Activated CD8-positive, alpha-beta T cell treated with anti-CD3 and anti-CD28 coated beads, Interleukin-2, amount 10 ng/mL, durations not matched to agents 7 days and 5 days (primary cell): ENCODE data around the gene GTF3C1. TPM values are rescaled to one million over a fixed set of nuclear protein-coding genes. Genes with fewer than 3 reads are reported as not detected.

ENCODE experiments used
- ATAC-seq: fragments of 150-1000 bp; cut with Tn5 transposase; one replicate; pipeline ENCODE4 v1.10.0; 2021; ENCODE audit warnings: moderate library complexity
- CTCF ChIA-PET: fragments of 350-600 bp; sonication (Branson Sonifier 250); formaldehyde crosslinking; loops from one replicate; lab custom pipeline; 2021; ENCODE audit warnings: antibody characterized with exemption; lab: Charles Lee
- POLR2A ChIA-PET: fragments of 350-600 bp; sonication (Branson Sonifier 250); formaldehyde crosslinking; loops from one replicate; lab custom pipeline; 2021; ENCODE audit warnings: antibody characterized with exemption; lab: Charles Lee
- DNase-seq: peaks from one replicate; pipeline ENCODE4 v3.0.0-alpha.2; 2020
- H3K27ac Mint-ChIP-seq: one replicate; pipeline ENCODE4 v1.8.0; 2021; ENCODE audit warnings: mild to moderate bottlenecking, mixed read lengths
- H3K27me3 Mint-ChIP-seq: one replicate; pipeline ENCODE4 v1.8.0; 2021; ENCODE audit warnings: low read depth, mixed read lengths
- H3K36me3 Mint-ChIP-seq: one replicate; pipeline ENCODE4 v1.8.0; 2021; ENCODE audit warnings: low read depth, mixed read lengths
- H3K4me1 Mint-ChIP-seq: one replicate; pipeline ENCODE4 v1.8.0; 2021; ENCODE audit warnings: low read depth, mixed read lengths
- H3K4me3 Mint-ChIP-seq: one replicate; pipeline ENCODE4 v1.8.0; 2021; ENCODE audit warnings: mild to moderate bottlenecking, mixed read lengths
- H3K9me3 Mint-ChIP-seq: one replicate; pipeline ENCODE4 v1.8.0; 2022; ENCODE audit warnings: mixed read lengths; ENCODE audit not compliant: insufficient read depth
- total RNA-seq, 2 experiments: library from RNA; stranded (reverse); gene quantifications; one replicate each; pipeline ENCODE4 v1.2.3, GENCODE V29; 2021

Gene GTF3C1
- total RNA-seq, 2 experiments from 2014 or later: 55.8 to 58.5 TPM

DNA sequence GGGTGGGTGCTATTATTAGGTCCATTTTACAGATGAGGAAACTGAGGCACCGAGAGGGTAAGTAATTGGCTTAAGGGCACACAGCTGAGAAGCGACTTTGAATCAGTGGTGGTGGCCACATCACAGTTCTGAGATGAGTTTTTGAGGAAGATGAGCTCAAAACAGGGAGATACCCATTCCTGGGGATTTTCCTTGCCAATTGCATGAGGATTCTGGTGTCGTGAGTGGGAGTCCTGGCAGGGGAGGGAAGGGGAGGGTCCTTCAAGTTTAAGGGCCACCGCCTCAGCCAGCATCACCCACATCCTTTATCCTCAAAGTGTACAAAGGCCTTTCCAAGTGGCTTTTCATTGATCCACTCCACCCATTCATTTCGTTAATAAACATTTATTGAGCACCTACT lies 102.4 kb downstream of the GTF3C1 start:
- Mint-ChIP-seq H3K4me3 (no peak overlapping the region), H3K9me3 (peaks cover 4% of the 10 kb centered on the region), H3K27ac (peak overlapping the region; percentile 96), H3K36me3 (peaks cover 91% of the 10 kb centered on the region), H3K27me3 (no peaks in the 10 kb centered on the region), H3K4me1 (peaks cover 65% of the 10 kb centered on the region)
- no peak for ATAC-seq
- ChIA-PET CTCF (interaction anchor here (0.5 to 2.5 kb wide), 10 partner anchors 9 to 278 kb away, joined by 3 to 11 read pairs (median 5); no protein-coding TSS in a partner anchor), POLR2A (interaction anchor here (0.7 to 2.6 kb wide), 12 partner anchors 14 to 212 kb away, joined by 3 to 17 read pairs (median 4); partner anchors contain the start of gene IL21R)
- DNase-seq: no peak

DNA sequence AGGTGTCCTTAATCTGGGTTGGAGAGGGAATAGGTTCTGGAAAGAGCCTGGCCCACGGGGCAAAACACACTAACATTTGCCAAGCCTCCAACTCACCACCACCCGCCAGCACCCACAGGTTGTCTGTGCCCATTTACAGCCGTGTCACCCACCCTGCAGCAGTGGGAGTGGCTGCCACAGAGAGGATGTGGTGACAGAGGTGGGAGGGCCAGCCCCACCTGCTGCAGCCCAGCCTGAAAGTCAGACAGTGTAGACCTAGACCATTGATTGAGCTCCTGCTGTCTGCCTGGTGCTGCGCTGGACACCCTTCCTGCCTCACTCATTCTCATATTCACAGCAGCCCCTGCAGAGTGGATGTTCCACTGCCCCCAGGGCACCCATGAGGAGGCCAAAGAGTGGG lies 103.0 kb downstream of the GTF3C1 start:
- Mint-ChIP-seq H3K4me3 (peak overlapping the region; percentile 60), H3K27ac (peak overlapping the region; percentile 96), H3K9me3 (peaks cover 4% of the 10 kb centered on the region), H3K4me1 (peaks cover 61% of the 10 kb centered on the region), H3K36me3 (peaks cover 88% of the 10 kb centered on the region), H3K27me3 (no peaks in the 10 kb centered on the region)
- POLR2A ChIA-PET: interaction anchor here (0.6 to 2.6 kb wide), 13 partner anchors 14 to 212 kb away, joined by 3 to 17 read pairs (median 4); partner anchors contain the start of gene IL21R
- CTCF ChIA-PET: interaction anchor here (0.5 to 2.5 kb wide), 10 partner anchors 10 to 277 kb away, joined by 3 to 11 read pairs (median 5); no protein-coding TSS in a partner anchor
- peak; percentile 82 for ATAC-seq
- DNase-seq: peak; percentile 90

DNA sequence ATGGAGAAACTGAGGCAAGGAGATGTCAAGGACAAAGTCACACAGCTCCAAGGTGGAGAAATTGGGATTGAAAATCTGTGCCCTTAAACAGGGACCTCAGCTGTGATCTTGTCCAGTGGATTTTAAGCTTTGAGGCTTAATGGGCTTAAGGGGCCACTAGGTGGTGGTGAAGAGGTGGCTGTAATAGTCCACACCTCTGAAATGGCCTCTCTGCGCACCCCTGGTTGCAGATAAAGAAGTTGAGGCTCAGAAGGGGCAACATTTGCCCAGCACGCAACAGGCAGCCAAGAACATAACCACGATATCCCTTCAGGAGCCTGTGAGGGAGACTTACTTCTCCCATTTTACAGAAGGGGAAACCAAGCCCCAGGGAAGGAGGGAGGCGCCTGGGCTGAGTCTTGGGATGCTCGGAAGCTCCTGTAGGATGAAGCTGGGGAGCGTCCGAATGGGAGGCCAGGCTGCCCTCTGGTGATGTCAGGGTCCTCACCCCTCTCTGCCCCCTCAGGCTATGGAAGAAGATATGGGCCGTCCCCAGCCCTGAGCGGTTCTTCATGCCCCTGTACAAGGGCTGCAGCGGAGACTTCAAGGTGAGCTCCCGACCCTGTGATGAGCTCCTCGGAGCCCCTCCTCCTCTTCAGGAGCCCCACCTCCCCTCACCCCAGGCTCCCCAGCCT lies 104.1 kb downstream of the GTF3C1 start:
- H3K4me1 Mint-ChIP-seq: peaks cover 52% of the 10 kb centered on the region
- H3K4me3 Mint-ChIP-seq: no peak overlapping the region
- peaks cover 4% of the 10 kb centered on the region for H3K9me3 Mint-ChIP-seq
- H3K36me3 Mint-ChIP-seq: peaks cover 92% of the 10 kb centered on the region
- H3K27ac Mint-ChIP-seq: peak overlapping the region; percentile 96
- POLR2A ChIA-PET: interaction anchor here (1.0 kb wide), 1 partner anchor 40 kb away, joined by 3 read pairs; no protein-coding TSS in a partner anchor
- H3K27me3 Mint-ChIP-seq: no peaks in the 10 kb centered on the region
- CTCF ChIA-PET: interaction anchor here (1.8 to 2.5 kb wide), 3 partner anchors 18 to 77 kb away, joined by 6 to 11 read pairs (median 7); no protein-coding TSS in a partner anchor
- ATAC-seq: no peak
- DNase-seq: no peak

DNA sequence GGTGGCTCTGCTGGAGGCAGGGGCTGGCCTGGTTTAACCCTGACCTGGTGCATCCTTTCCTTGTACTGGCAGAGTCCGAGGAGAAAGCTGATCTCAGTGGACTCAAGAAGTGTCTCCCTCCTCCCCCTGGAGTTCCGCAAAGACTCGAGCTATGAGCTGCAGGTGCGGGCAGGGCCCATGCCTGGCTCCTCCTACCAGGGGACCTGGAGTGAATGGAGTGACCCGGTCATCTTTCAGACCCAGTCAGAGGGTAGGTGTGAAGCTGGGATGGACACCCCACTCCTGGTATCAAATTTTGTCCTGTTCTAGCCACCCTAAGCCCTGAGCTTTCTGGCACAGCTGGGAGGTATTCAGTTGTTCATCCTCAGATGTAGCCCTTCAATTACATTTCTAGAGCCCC lies 105.2 kb downstream of the GTF3C1 start:
- Mint-ChIP-seq H3K4me3 (no peak overlapping the region), H3K4me1 (peaks cover 41% of the 10 kb centered on the region), H3K36me3 (peaks cover 87% of the 10 kb centered on the region), H3K27me3 (no peaks in the 10 kb centered on the region), H3K27ac (no peak overlapping the region), H3K9me3 (peaks cover 4% of the 10 kb centered on the region)
- ChIA-PET CTCF (interaction anchor here (1.4 to 2.2 kb wide), 2 partner anchors 17 to 76 kb away, joined by 3 to 7 read pairs; no protein-coding TSS in a partner anchor), POLR2A (interaction anchor here (1.0 kb wide), 1 partner anchor 39 kb away, joined by 3 read pairs; no protein-coding TSS in a partner anchor)
- no peak for ATAC-seq
- DNase-seq: no peak

DNA sequence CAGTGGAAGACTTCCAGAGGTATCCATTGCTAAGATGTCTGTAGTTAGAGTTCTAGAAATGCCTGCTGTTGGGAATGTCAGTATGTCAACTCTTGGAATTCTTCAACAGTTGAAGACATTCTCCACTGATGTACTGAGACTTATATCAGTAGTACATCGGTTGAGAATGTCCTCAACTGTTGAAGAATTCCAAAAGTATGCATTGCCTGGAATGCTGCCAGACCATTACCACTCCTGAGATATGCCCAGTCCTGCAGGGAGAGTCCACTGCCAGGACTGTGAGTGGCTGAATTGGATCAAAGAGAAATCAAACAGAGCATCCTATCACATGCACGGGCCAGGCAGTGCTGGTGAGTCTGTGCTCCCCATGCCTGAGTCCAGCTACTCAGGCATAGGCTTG lies 105.7 kb downstream of the GTF3C1 start:
- ATAC-seq (no peak), DNase-seq (no peak)
- Mint-ChIP-seq H3K27me3 (no peaks in the 10 kb centered on the region), H3K27ac (no peak overlapping the region), H3K4me3 (no peak overlapping the region), H3K4me1 (peaks cover 36% of the 10 kb centered on the region), H3K36me3 (peaks cover 87% of the 10 kb centered on the region), H3K9me3 (peaks cover 4% of the 10 kb centered on the region)
- POLR2A ChIA-PET: no interaction called here
- CTCF ChIA-PET: interaction anchor here (1.4 to 2.2 kb wide), 2 partner anchors 17 to 76 kb away, joined by 3 to 7 read pairs; no protein-coding TSS in a partner anchor

DNA sequence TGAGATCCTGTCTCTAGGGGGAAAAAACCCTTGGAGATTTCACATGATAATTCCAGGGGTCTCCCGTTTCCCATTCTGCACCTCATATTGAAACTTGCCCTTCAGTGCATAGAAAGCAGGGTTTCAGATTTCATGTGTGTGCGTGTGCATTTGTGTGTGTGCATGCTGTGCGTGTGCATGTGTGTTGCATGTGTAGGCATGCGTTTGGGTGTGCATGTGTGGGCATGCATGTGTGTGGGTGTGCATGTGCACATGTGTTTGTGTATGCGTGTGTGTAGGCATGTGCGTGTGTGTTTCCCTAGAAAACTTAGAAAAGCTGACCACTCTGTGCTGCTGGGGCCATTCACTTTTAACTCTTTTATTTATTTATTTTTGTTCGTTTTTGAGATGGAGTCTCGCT lies 107.7 kb downstream of the GTF3C1 start:
- peaks cover 17% of the 10 kb centered on the region for H3K4me1 Mint-ChIP-seq
- DNase-seq (no peak), ATAC-seq (no peak)
- peaks cover 84% of the 10 kb centered on the region for H3K36me3 Mint-ChIP-seq
- H3K27me3 Mint-ChIP-seq: no peaks in the 10 kb centered on the region
- H3K9me3 Mint-ChIP-seq: peaks cover 4% of the 10 kb centered on the region
- ChIA-PET CTCF (interaction anchor here (1.2 kb wide), 1 partner anchor 36 kb away, joined by 3 read pairs; no protein-coding TSS in a partner anchor), POLR2A (no interaction called here)
- no peak overlapping the region for H3K27ac Mint-ChIP-seq
- no peak overlapping the region for H3K4me3 Mint-ChIP-seq

DNA sequence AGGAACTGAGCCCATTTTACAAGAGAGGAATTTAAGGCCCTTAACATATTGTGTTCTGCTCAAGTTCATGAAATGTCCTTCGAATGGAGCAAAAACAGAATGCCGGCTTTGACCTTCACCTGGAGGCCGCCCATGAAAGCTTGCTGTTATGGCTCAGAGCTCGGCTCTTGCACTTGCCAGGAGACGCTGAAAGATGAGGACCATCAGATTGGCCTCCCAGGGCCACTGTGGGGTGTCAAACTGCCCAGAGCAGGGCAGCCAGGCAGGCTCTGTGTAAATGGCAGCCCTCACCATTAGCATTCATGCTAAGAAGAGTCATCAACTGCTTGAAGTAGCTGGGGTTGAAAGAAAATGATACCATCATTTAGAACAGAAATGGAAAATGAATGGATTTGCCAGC lies 108.4 kb downstream of the GTF3C1 start:
- ChIA-PET POLR2A (no interaction called here), CTCF (interaction anchor here (1.2 kb wide), 1 partner anchor 35 kb away, joined by 3 read pairs; no protein-coding TSS in a partner anchor)
- H3K9me3 Mint-ChIP-seq: peaks cover 4% of the 10 kb centered on the region
- H3K27ac Mint-ChIP-seq: peak overlapping the region; percentile 47
- no peak for ATAC-seq
- no peaks in the 10 kb centered on the region for H3K27me3 Mint-ChIP-seq
- H3K36me3 Mint-ChIP-seq: peaks cover 83% of the 10 kb centered on the region
- DNase-seq: no peak
- peaks cover 10% of the 10 kb centered on the region for H3K4me1 Mint-ChIP-seq
- no peak overlapping the region for H3K4me3 Mint-ChIP-seq

DNA sequence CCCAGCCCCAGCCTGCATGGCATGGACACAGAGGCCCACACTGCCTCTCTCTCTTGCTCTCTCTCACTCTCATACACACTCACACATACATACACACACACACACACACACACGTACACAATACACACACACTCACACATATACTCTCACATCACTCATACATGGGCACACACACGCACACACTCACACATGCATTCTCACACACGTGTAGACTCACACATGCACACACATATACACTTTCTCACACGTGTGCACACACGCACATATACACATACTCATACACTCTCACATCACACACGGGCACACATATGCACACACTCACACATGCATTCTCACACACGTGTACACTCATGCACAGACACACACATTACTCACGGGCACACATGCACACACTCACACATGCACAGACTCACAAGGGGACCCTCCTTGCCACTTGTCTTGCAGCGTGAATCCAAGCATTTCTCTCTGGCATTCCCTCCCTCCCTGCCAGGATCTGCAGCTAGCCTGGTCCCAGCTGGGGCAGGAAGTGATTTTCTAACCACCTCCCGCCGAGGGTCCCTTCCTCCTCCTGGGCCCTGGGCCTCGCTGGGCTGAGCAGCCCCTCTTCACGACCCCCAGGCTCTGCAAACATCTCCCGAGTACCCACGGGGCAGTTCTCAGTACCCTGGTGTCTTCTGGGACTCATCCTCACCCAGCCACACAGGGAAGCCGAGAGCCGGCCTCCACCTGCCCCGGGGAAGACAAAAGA lies 110.3 kb downstream of the GTF3C1 start:
- Mint-ChIP-seq H3K9me3 (no peaks in the 10 kb centered on the region), H3K36me3 (peaks cover 77% of the 10 kb centered on the region), H3K27ac (peak overlapping the region; percentile 2), H3K4me3 (no peak overlapping the region), H3K4me1 (no peaks in the 10 kb centered on the region), H3K27me3 (no peaks in the 10 kb centered on the region)
- ChIA-PET CTCF (no interaction called here), POLR2A (interaction anchor here (1.4 kb wide), 1 partner anchor 10 kb away, joined by 4 read pairs; no protein-coding TSS in a partner anchor)
- no peak for ATAC-seq
- no peak for DNase-seq

DNA sequence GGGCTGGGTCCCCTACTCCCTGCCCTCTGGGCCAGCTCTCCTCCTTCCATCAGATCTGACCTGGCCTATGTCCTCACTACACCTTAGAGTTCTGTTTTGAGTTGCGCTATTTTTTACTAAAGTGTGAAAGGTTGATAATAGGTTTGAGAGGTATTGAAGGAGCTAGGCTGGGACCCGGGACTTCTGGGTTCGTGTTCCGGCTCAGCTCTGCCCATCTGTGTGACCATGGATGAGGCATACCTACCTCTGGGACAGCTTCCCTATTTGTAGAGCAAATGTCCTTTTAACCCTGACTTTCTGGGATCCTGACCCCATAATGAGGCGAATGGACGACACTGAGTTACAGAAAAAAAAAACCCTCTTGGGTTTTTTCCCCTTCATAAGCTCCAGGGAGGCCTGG lies 111.8 kb downstream of the GTF3C1 start:
- Mint-ChIP-seq H3K4me1 (peaks cover 7% of the 10 kb centered on the region), H3K27ac (peak overlapping the region; percentile 54), H3K9me3 (no peaks in the 10 kb centered on the region), H3K4me3 (no peak overlapping the region), H3K27me3 (no peaks in the 10 kb centered on the region), H3K36me3 (peaks cover 75% of the 10 kb centered on the region)
- DNase-seq (no peak), ATAC-seq (no peak)
- CTCF ChIA-PET: interaction anchor here (1.0 kb wide), 1 partner anchor 10 kb away, joined by 3 read pairs; no protein-coding TSS in a partner anchor
- POLR2A ChIA-PET: interaction anchor here (0.6 to 1.7 kb wide), 3 partner anchors 10 to 13 kb away, joined by 3 to 5 read pairs (median 3); no protein-coding TSS in a partner anchor

DNA sequence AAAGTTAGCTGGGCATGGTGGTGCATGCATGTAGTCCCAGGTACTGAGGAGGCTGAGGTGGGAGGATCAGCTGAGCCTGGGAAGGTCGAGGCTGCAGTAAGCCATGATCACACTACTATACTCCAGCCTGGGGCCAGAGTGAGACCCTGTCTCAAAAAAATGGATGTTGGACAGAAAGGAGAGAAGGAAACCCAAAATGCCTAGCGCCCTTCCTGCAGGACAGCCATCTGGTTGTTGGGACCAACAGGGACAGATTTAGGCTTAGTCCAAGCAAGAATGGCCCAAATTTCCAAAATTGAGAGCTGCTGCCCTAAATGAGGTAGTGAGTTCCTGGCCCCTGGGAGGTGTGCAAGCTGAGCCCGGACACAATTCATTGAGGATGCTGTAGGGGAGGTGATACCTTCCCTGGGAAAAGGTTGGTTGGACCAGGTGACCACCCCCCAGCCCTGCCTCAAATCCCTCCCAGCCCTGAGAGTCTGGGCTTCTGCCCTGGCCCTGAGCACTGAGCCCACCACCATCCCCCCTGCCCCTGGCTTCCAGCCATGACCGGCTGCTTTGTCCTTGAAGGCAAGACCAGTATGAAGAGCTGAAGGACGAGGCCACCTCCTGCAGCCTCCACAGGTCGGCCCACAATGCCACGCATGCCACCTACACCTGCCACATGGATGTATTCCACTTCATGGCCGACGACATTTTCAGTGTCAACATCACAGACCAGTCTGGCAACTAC lies 112.6 kb downstream of the GTF3C1 start:
- peaks cover 74% of the 10 kb centered on the region for H3K36me3 Mint-ChIP-seq
- peaks cover 14% of the 10 kb centered on the region for H3K4me1 Mint-ChIP-seq
- H3K27ac Mint-ChIP-seq: no peak overlapping the region
- H3K4me3 Mint-ChIP-seq: no peak overlapping the region
- ChIA-PET POLR2A (interaction anchor here (0.9 to 1.7 kb wide), 2 partner anchors 10 to 13 kb away, joined by 3 to 5 read pairs; no protein-coding TSS in a partner anchor), CTCF (interaction anchor here (1.0 kb wide), 1 partner anchor 9 kb away, joined by 3 read pairs; no protein-coding TSS in a partner anchor)
- no peaks in the 10 kb centered on the region for H3K9me3 Mint-ChIP-seq
- no peaks in the 10 kb centered on the region for H3K27me3 Mint-ChIP-seq
- DNase-seq (peak; percentile 17), ATAC-seq (no peak)

DNA sequence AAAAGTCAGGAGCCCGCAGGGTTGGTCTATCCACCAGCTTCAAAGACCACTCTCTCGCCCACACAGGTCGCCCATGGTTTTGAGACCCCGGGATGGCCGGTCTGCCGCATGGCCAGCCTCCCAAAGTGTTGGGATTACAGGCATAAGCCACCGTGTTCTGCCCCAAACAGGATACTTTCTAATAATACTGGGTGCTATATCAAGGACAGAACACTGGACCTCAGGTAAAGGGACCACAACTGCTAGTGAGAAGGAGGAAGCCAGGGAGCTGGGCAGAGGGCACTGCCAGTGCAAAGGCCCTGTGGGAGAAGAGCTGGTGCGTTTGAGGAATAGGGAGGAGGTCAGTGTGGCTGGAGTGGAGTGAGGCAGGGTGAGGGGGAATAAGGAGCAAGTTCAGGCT lies 113.6 kb downstream of the GTF3C1 start:
- peaks cover 24% of the 10 kb centered on the region for H3K4me1 Mint-ChIP-seq
- peaks cover 71% of the 10 kb centered on the region for H3K36me3 Mint-ChIP-seq

More for the DNA sequence above, 113.6 kb downstream of the GTF3C1 start:
- no peaks in the 10 kb centered on the region for H3K27me3 Mint-ChIP-seq
- no peak overlapping the region for H3K4me3 Mint-ChIP-seq
- ChIA-PET POLR2A (no interaction called here), CTCF (no interaction called here)
- no peaks in the 10 kb centered on the region for H3K9me3 Mint-ChIP-seq
- H3K27ac Mint-ChIP-seq: peak overlapping the region; percentile 57
- ATAC-seq (no peak), DNase-seq (peak; percentile 16)
